DMS153 (cell line): ENCODE data around the gene PTBP2.

Experiments used
- DNase-seq: peaks from one replicate; lab custom pipeline; 2025; lab: John Stamatoyannopoulos, UW

PTBP2 gene

GRCh38 chr1:96721416-96722160 lies at the start of gene PTBP2:
PTBP2 (plus strand) TSS chr1:96721784; CDS start chr1:96721865, 81 bp downstream.
- DNase-seq, result peak; percentile 71

- DNase-seq, result no peak
Measured at GRCh38 chr1:96674915-96675314, 46.7 kb upstream of the PTBP2 start.

DNA sequence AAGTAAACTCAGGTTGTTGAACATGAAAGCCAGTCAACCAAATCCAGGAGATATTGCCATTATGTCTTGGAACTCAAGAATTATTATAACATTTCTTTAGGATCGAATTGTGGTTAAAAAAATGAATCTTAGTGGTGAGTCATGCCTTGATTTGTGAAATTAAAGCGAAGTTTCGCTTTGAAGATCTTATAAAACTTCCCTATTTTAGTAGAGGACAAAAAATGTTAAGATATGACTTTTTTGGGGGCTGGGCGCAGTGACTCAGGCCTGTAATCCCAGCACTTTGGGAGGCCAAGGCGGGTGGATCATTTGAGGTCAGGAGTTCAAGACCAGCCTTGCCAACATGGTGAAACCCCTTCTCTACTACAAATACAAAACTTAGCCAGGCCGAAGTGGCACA lies 39.5 kb upstream of the PTBP2 start:
- no peak for DNase-seq

- DNase-seq, result no peak
Measured at GRCh38 chr1:96683931-96684330, 37.7 kb upstream of the PTBP2 start.

- no peak for DNase-seq
Measured at GRCh38 chr1:96684744-96685143, 36.8 kb upstream of the PTBP2 start.

GRCh38 chr1:96688767-96689166 lies 32.8 kb upstream of the PTBP2 start:
- peak; percentile 36 for DNase-seq

- no peak for DNase-seq
Measured at GRCh38 chr1:96695954-96696353, 25.6 kb upstream of the PTBP2 start.

GRCh38 chr1:96698342-96698983 lies 23.1 kb upstream of the PTBP2 start:
- DNase-seq, result no peak

DNA sequence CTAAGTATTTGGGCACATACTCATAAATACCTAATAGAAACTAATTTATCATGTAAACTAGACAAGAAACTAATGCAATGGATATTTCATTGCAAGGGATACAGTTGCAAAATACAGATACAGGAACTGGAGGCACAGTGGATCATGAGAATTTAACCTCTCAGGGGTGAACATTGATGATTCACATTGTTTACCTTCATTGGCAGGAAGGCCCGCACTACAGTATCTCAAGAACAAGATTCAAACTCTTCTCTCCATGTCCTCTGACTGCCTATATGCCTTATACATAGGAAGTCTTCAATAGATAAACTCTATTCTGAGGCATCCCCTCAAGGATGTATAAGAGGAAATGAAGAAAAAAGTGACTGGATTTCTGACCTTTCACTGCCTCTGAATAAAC lies 18.4 kb upstream of the PTBP2 start:
- no peak for DNase-seq

- DNase-seq, result no peak
Measured at GRCh38 chr1:96707023-96707422, 14.6 kb upstream of the PTBP2 start.

GRCh38 chr1:96708482-96708881 lies 13.1 kb upstream of the PTBP2 start:
- no peak for DNase-seq

DNA sequence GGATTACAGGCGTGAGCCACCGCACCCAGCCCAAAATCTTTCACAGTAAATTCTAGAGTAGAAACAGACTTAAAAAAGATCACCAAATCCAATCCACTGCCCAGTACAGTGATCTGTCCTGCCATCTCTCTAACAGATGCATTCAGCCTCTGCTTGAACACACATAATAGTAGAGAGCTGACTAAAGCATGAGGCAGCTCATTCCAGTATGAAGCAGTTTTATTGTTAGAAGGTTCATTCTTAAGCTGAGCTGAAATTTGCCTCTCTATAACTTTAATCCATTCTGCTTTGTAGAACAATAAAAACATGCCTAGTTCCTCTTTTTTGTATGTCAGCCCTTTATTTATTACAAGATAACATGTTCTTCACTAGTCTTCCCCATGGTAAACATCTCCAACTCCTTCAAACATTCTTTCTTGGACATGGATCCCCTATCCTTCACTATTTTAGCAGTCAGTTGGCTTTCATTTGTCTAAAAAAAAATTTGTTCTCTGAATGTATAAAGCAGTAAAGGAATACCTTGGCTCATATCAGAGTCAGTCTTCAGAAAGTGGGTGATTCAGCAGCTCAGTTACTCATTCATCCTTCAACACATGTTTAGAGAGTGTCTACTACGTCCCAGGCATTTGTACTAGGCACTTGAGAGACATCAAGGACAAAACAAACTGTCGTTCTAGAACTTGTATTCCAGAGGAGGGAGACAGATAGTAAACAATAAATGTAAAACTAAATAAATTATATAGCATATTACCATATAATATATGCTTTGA lies 10.7 kb upstream of the PTBP2 start:
- DNase-seq, result no peak

- no peak for DNase-seq
Measured at GRCh38 chr1:96713649-96714048, 7.9 kb upstream of the PTBP2 start.

DNA sequence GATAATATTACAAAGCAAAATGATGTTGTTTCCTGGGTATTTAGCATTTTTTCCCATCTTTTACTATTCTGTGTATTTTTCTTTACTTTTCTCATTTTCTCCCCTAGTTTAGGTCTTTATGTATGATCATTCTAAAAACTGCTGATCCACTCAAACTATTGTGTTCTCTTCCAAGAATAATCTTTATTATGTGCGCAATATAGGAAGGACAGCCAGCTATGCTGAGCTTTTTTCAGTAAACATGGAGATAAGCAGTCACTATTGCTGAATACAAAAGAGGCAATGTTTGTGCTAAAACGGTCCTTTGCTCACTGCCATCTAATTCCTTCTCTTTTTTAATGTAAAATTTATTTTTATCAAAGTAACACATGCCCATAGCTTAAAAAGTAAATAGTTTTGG lies 6.7 kb upstream of the PTBP2 start:
- no peak for DNase-seq

DNA sequence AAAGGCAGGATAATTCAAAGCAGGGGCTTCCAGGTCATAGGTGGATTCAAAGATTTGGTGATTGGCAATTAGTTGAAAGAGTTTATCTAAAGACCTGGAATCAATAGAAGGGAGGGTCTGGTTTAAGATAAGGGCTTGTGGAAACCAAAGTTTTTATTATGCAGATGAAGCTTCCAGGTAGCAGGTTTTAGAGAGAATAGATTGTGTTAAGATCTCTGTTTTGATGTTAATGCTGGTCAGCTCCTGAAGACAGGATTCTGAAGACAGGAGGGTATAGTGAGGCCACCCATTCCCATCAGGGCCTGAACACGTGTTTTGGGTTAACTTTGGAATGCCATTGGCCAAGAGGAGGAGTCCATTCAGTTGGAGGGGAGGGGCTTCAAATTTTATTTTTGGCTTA lies 6.1 kb upstream of the PTBP2 start:
- no peak for DNase-seq

DNA sequence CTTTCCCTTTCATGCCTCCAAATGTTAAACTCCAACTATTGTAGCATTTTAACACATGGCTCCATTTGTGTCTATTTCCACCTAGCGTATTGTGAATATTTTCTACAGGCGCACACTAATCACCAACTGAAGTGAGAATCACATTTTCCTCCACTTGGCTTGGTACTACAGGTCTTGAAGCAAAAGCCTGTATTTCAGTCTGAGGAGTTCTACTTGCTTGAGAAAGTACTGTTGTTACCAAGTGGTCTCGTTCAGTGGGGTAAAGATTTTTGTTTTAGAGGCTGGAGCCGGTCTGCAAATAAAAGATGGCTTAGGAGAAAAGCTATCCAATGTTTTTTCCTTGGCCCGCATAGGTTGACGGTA lies 550 bp upstream of the PTBP2 start:
- no peak for DNase-seq

- DNase-seq, result no peak
Measured at GRCh38 chr1:96722161-96722922, 758 bp downstream of the PTBP2 start.

GRCh38 chr1:96722958-96723357 lies 1.4 kb downstream of the PTBP2 start:
- no peak for DNase-seq

DNA sequence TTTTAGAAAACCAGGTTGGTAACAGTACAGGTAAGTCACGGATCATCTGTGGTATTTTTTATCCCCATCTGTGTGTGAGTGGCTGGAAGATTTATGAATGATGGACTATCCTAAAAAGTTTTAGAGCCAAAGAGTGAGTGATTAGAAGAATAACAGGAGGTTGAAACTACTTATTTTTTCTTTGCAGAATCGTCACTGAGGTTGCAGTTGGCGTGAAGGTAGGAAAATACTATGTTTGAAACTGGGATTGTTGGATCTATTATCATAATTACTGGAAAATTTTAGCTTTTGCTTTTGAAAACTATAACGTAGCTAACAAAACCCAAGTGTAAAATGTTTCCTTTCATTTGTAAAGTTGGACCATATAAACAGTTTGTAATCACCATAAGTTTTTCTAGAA lies 1.8 kb downstream of the PTBP2 start:
- DNase-seq, result no peak

- DNase-seq, result no peak
Measured at GRCh38 chr1:96723936-96724335, 2.4 kb downstream of the PTBP2 start.

- no peak for DNase-seq
Measured at GRCh38 chr1:96727860-96728259, 6.3 kb downstream of the PTBP2 start.

DNA sequence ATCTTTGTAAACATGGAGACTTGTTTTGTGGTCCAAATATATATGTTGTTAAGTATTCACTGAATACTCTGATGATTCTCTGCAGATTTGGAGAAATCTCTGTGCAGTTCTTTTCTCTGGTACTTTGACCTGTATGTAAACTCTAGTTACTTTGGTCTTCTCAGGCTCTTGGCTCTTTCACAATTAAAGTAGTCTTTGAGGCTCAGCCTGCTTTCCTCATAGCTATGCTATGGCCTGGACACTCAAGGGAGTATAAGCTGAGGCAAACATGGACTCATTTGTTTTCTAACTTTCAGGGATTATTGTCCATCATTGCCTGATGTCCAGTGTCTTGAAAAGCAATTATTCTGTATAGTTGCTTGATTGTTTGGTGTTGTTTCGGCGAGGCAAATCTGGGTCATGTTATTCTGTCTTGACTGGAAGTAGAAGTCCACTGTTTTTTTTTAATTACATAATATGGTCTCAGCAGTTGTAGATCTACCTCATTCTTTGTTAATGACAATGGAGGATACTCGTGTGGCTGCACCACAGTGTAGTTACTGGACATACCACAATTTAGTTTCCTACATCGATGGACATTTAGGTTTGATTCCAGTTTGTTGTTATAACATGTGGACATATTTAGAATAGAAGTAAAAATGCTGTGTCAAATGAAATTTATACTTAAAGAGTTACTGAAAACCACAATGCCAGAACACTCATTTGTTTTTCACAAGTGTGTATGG lies 9.2 kb downstream of the PTBP2 start:
- no peak for DNase-seq
